ENCODE data around the gene ZMYND11.

GRCh38 chr10:136465-136762 lies 1.2 kb downstream of the ZMYND11 start:
- TF ChIP-seq CTCF (conservative IDR thresholded peaks at IDR 0.05; ENCODE audit: low read length) (no peak), EZH2phosphoT487 (IDR thresholded peaks at IDR 0.05; ENCODE audit: borderline replicate concordance) (no peak)

All from Loucy (cell line).